Neuronal stem cell (in vitro differentiated cells): ENCODE measurements around the gene PCDH17. TPM values are rescaled to one million over a fixed set of nuclear protein-coding genes. Genes with fewer than 3 reads are reported as not detected.

ENCODE experiments used
- DNase-seq: peaks from one replicate; pipeline ENCODE4 v3.0.0-alpha.2; 2013; ENCODE audit warnings: low spot score
- H2AFZ ChIP-seq: one replicate; pipeline ENCODE4 v1.6.1; 2013; ENCODE audit warnings: mild to moderate bottlenecking, low read length, inconsistent platforms
- H2AK5ac ChIP-seq: 2 replicates; pipeline ENCODE4 v1.6.1; 2013; ENCODE audit warnings: low read depth, mild to moderate bottlenecking, inconsistent platforms, low read length, moderate library complexity, mixed read lengths
- H2BK120ac ChIP-seq: 2 replicates; pipeline ENCODE4 v1.6.1; 2013; ENCODE audit warnings: low read depth, mild to moderate bottlenecking, inconsistent platforms, low read length, moderate library complexity, mixed read lengths
- H2BK12ac ChIP-seq: one replicate; pipeline ENCODE4 v1.6.1; 2013; ENCODE audit warnings: low read length, inconsistent platforms
- H2BK15ac ChIP-seq: 2 replicates; pipeline ENCODE4 v1.6.1; 2013; ENCODE audit warnings: mild to moderate bottlenecking, low read length, inconsistent platforms, mixed read lengths
- H2BK5ac ChIP-seq: one replicate; pipeline ENCODE4 v1.6.1; 2013; ENCODE audit warnings: inconsistent platforms, mild to moderate bottlenecking, low read length, moderate library complexity
- H3K14ac ChIP-seq: one replicate; pipeline ENCODE4 v1.6.1; 2013; ENCODE audit warnings: low read length, inconsistent platforms
- H3K18ac ChIP-seq: 2 replicates; pipeline ENCODE4 v1.6.1; 2013; ENCODE audit warnings: low read length, inconsistent platforms
- H3K23ac ChIP-seq: 2 replicates; pipeline ENCODE4 v1.6.1; 2013; ENCODE audit warnings: low read depth, mild to moderate bottlenecking, mixed read lengths, low read length, inconsistent platforms; ENCODE audit not compliant: poor library complexity
- H3K27ac ChIP-seq: replicated peaks from 3 replicates; pipeline ENCODE4 v1.5.1; 2013; ENCODE audit warnings: low read length, inconsistent platforms
- H3K27me3 ChIP-seq, 3 experiments: 2 replicates each; pipeline ENCODE4 v1.6.1; 2013; ENCODE audit warnings: low read length in 3 of 3, mild to moderate bottlenecking in 2 of 3, inconsistent platforms in 1 of 3, low read depth in 1 of 3, mixed read lengths in 1 of 3, moderate library complexity in 1 of 3; ENCODE audit not compliant: control insufficient read depth in 3 of 3, insufficient read depth in 3 of 3
- H3K36me3 ChIP-seq, 2 donors: replicated peaks in 1 of 2; 2 replicates each; pipeline ENCODE4 v1.6.1; 2013; ENCODE audit warnings: low read length in 2 of 2; ENCODE audit not compliant: control insufficient read depth in 2 of 2, insufficient read depth in 2 of 2
- H3K4ac ChIP-seq: 2 replicates; pipeline ENCODE4 v1.6.1; 2013; ENCODE audit warnings: inconsistent platforms, mild to moderate bottlenecking, low read length, moderate library complexity
- H3K4me1 ChIP-seq, 2 donors: 1 replicate in 1 of 2; 2 replicates in 1 of 2; pipeline ENCODE4 v1.6.1; 2013; ENCODE audit warnings: low read length in 2 of 2, low read depth in 1 of 2; ENCODE audit not compliant: control insufficient read depth in 2 of 2, insufficient read depth in 1 of 2
- H3K4me2 ChIP-seq: one replicate; pipeline ENCODE4 v1.6.1; 2013; ENCODE audit warnings: mild to moderate bottlenecking, low read length, inconsistent platforms; ENCODE audit not compliant: insufficient read depth, poor library complexity, severe bottlenecking
- H3K4me3 ChIP-seq, 2 donors: 2 replicates each; pipeline ENCODE4 v1.5.1; 2013; ENCODE audit warnings: low read length in 2 of 2, mild to moderate bottlenecking in 2 of 2, inconsistent platforms in 1 of 2, moderate library complexity in 1 of 2
- H3K79me1 ChIP-seq: one replicate; pipeline ENCODE4 v1.6.1; 2013; ENCODE audit warnings: low read depth, mild to moderate bottlenecking, inconsistent platforms, low read length, moderate library complexity
- H3K9ac ChIP-seq: one replicate; pipeline ENCODE4 v1.6.1; 2013; ENCODE audit warnings: mild to moderate bottlenecking, low read depth, low read length, inconsistent platforms; ENCODE audit not compliant: poor library complexity
- H3K9me3 ChIP-seq, 2 donors: replicated peaks in 1 of 2; 2 replicates each; pipeline versions ENCODE3 to v1.6.1; 2013; ENCODE audit warnings: low read length in 2 of 2, mild to moderate bottlenecking in 2 of 2, inconsistent platforms in 1 of 2, low read depth in 1 of 2, mixed read lengths in 1 of 2, moderate library complexity in 1 of 2; ENCODE audit not compliant: control insufficient read depth in 2 of 2, insufficient read depth in 1 of 2
- H4K8ac ChIP-seq: one replicate; pipeline ENCODE4 v1.6.1; 2013; ENCODE audit warnings: low read depth, mild to moderate bottlenecking, inconsistent platforms, low read length, moderate library complexity
- H4K91ac ChIP-seq: one replicate; pipeline ENCODE4 v1.6.1; 2013; ENCODE audit warnings: low read length, low read depth, mild to moderate bottlenecking, inconsistent platforms; ENCODE audit not compliant: poor library complexity
- WGBS, 2 donors: extraction: QIAGEN DNeasy Blood & Tissue Kit; methylation state at CpG; one replicate each; pipeline ENCODE4 v1.1.7; 2013; ENCODE audit warnings: missing lambda C conversion rate in 2 of 2, mixed read lengths in 1 of 2; ENCODE audit not compliant: insufficient read length in 2 of 2, insufficient replicate concordance in 1 of 2; ENCODE audit errors: extremely low coverage in 2 of 2; 5-methylcytosine and 5-hydroxymethylcytosine counted together
- polyA plus RNA-seq, 2 experiments: library from polyadenylated mRNA; stranded (reverse); fragments of 200-250 nt; gene quantifications; one replicate each; pipeline ENCODE4 v1.2.3, GENCODE V29; 2013

PCDH17 gene, protein sequence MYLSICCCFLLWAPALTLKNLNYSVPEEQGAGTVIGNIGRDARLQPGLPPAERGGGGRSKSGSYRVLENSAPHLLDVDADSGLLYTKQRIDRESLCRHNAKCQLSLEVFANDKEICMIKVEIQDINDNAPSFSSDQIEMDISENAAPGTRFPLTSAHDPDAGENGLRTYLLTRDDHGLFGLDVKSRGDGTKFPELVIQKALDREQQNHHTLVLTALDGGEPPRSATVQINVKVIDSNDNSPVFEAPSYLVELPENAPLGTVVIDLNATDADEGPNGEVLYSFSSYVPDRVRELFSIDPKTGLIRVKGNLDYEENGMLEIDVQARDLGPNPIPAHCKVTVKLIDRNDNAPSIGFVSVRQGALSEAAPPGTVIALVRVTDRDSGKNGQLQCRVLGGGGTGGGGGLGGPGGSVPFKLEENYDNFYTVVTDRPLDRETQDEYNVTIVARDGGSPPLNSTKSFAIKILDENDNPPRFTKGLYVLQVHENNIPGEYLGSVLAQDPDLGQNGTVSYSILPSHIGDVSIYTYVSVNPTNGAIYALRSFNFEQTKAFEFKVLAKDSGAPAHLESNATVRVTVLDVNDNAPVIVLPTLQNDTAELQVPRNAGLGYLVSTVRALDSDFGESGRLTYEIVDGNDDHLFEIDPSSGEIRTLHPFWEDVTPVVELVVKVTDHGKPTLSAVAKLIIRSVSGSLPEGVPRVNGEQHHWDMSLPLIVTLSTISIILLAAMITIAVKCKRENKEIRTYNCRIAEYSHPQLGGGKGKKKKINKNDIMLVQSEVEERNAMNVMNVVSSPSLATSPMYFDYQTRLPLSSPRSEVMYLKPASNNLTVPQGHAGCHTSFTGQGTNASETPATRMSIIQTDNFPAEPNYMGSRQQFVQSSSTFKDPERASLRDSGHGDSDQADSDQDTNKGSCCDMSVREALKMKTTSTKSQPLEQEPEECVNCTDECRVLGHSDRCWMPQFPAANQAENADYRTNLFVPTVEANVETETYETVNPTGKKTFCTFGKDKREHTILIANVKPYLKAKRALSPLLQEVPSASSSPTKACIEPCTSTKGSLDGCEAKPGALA (N-terminal part only)
- 12.3 TPM for polyA plus RNA-seq (2013, experiment 1 of 2)
- 13.1 TPM for polyA plus RNA-seq (2013, experiment 2 of 2)

DNA sequence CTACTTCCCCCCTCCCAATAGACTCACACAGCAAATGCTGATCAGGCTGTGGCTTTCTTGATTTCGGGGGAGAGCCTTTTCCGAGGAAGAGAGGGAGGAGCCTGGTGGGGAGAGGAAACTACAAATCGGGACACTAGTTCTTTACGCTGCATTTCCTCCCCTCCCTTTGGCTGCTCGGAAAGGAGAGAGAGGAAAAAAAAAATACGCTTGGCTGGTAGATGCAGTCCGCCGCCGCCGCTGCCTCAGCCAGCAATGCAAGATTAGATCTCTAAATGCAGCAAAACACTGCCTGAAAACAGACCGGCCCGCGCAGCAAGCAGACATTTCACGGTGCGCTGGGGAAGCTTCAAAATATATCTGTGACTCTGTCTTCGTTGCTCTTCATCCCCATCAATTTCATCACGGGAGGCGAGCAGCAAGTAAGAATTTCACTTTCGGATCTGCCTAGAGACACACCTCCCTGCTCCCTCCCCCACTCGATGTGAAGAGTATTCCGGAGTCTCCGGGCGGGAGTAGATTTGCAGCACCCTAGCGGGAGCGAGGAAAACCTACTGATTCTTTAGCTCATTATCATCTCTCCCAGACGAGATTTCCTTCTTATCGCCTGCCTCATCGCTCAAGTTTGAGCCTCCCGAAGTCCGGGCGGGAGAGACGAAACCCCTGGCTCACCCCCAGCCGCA lies at the start of gene PCDH17:
PCDH17 (plus strand) TSS at position 149 of the 680 bp plus-strand sequence. CDS start 803 bp downstream, outside the sequence.
- Histone ChIP-seq H3K27ac (peak within 1 kb of the TSS; percentile 10), H3K27me3 (peaks cover 0 to 29% (median 0%) of the 10 kb centered on the region in 3 experiments), H3K4me2 (peak within 1 kb of the TSS; percentile 92)

DNA sequence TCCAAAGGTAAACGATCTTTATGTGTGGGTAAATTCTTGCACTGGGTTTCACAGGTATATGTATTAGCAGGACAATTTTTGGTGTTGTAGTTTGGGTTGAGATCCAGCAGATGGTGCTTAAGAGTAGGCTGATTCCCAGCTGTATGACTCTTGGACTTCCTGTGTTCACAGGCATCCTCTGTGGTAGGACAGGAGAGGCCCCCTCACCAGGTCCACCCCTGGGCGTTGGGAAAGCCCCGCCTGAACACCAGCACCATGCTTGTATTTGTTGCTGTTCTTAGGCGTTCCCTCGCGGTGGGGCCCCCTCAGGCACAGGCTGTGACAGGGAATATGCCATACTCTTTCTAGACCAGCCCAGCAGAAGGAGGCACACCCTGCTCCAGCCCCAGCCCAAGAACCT lies 49.5 kb upstream of the PCDH17 start:
- no peak overlapping the region for H3K27ac ChIP-seq
- H3K4me2 ChIP-seq, result no peak overlapping the region
- H3K27me3 ChIP-seq, result no peaks in the 10 kb centered on the region
- H2AFZ ChIP-seq, result no peak overlapping the region
- no peak overlapping the region for H3K4ac ChIP-seq
- no peak overlapping the region for H3K14ac ChIP-seq
- no peak overlapping the region for H3K4me3 ChIP-seq
- H3K23ac ChIP-seq, result no peak overlapping the region
- H2BK5ac ChIP-seq, result no peak overlapping the region
- H3K9ac ChIP-seq, result no peak overlapping the region
- no peaks in the 10 kb centered on the region for H3K36me3 ChIP-seq
- no CpG with 5 or more reads among the region's 6 CpGs for WGBS, 2 donors
- H2BK12ac ChIP-seq, result no peak overlapping the region
- H2AK5ac ChIP-seq, result no peak overlapping the region
- no peak overlapping the region for H2BK15ac ChIP-seq
- H3K9me3 ChIP-seq, result no peaks in the 10 kb centered on the region
- DNase-seq, result no peak
- no peak overlapping the region for H3K18ac ChIP-seq
- H3K79me1 ChIP-seq, result no peaks in the 10 kb centered on the region
- H3K4me1 ChIP-seq, result no peaks in the 10 kb centered on the region
- H4K8ac ChIP-seq, result no peak overlapping the region
- no peak overlapping the region for H4K91ac ChIP-seq
- no peak overlapping the region for H2BK120ac ChIP-seq

More for the DNA sequence above, at the start of gene PCDH17:
- H2AFZ ChIP-seq, result peak within 1 kb of the TSS; percentile 71
- H3K23ac ChIP-seq, result peak within 1 kb of the TSS; percentile 89
- H3K79me1 ChIP-seq, result peaks cover 14% of the 10 kb centered on the region
- H2AK5ac ChIP-seq, result peak within 1 kb of the TSS; percentile 91
- no peak within 1 kb of the TSS for H4K8ac ChIP-seq
- no CpG with 5 or more reads among the region's 33 CpGs for WGBS, 2 donors
- peaks cover 18 to 31% of the 10 kb centered on the region in 2 donors for H3K9me3 ChIP-seq
- H2BK12ac ChIP-seq, result peak within 1 kb of the TSS; percentile 89
- no peak within 1 kb of the TSS for H4K91ac ChIP-seq
- peak within 1 kb of the TSS; percentile 64 for H3K9ac ChIP-seq
- peak within 1 kb of the TSS; percentile 4 for H3K14ac ChIP-seq
- H3K18ac ChIP-seq, result peak within 1 kb of the TSS; percentile 91
- peaks cover 15 to 34% of the 10 kb centered on the region in 2 donors for H3K36me3 ChIP-seq
- H2BK15ac ChIP-seq, result no peak within 1 kb of the TSS
- H2BK120ac ChIP-seq, result no peak within 1 kb of the TSS
- peak; percentile 54 for DNase-seq
- H3K4me1 ChIP-seq, result peaks cover 0 to 11% of the 10 kb centered on the region in 2 donors
- peak within 1 kb of the TSS; percentile 56 to 84 for H3K4me3 ChIP-seq
- H3K4ac ChIP-seq, result peak within 1 kb of the TSS; percentile 26
- peak within 1 kb of the TSS; percentile 72 for H2BK5ac ChIP-seq

DNA sequence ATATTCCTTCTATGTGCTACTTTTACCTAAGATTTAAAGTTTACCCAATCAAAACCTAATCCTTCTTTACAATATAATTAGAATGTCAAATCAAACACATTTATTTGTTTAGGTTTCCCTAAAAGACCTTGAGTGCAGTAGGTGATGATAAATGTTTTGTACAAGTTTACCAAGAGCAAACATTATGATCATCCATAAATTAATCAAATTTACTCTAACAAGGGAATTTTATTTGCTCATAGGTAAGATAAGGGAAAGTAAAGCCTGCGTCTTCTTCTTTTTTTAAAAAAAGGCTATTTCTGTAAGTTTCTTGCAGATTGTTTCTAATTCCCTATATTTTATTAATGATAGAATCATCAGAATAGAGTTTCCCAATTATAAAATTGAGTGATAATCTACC lies 48.0 kb upstream of the PCDH17 start:
- no peak for DNase-seq
- no peak overlapping the region for H4K8ac ChIP-seq
- WGBS, 2 donors, result no CpG with 5 or more reads among the region's 1 CpG

More for the DNA sequence above, 48.0 kb upstream of the PCDH17 start:
- H2BK15ac ChIP-seq, result no peak overlapping the region
- no peak overlapping the region for H2BK12ac ChIP-seq
- no peaks in the 10 kb centered on the region for H3K9me3 ChIP-seq
- no peaks in the 10 kb centered on the region for H3K36me3 ChIP-seq
- H3K79me1 ChIP-seq, result no peaks in the 10 kb centered on the region
- no peaks in the 10 kb centered on the region for H3K27me3 ChIP-seq
- no peak overlapping the region for H3K23ac ChIP-seq
- no peak overlapping the region for H3K4me3 ChIP-seq
- H3K4me1 ChIP-seq, result no peaks in the 10 kb centered on the region
- H3K4me2 ChIP-seq, result no peak overlapping the region
- H3K4ac ChIP-seq, result no peak overlapping the region
- H2BK5ac ChIP-seq, result no peak overlapping the region
- H2AK5ac ChIP-seq, result no peak overlapping the region
- H3K18ac ChIP-seq, result no peak overlapping the region
- no peak overlapping the region for H3K27ac ChIP-seq
- H2AFZ ChIP-seq, result no peak overlapping the region
- no peak overlapping the region for H3K14ac ChIP-seq
- no peak overlapping the region for H4K91ac ChIP-seq
- H2BK120ac ChIP-seq, result no peak overlapping the region
- H3K9ac ChIP-seq, result no peak overlapping the region
